Smooth muscle cell (in vitro differentiated cells): ENCODE measurements around the gene CARD11. TPM values are rescaled to one million over a fixed set of nuclear protein-coding genes. Genes with fewer than 3 reads are reported as not detected.

Experiments used
- DNase-seq: peaks from one replicate; lab custom pipeline; 2025; ENCODE audit not compliant: unreplicated experiment; lab: John Stamatoyannopoulos, UW
- H2AFZ ChIP-seq: fragments of 200-600 bp; sonication (generic); 2 replicates; pipeline ENCODE4 v1.6.0; 2016; ENCODE audit warnings: antibody characterized with exemption, low read depth, mild to moderate bottlenecking
- H3F3A ChIP-seq: fragments of 200-600 bp; sonication (generic); 2 replicates; pipeline ENCODE4 v1.6.0; 2017; ENCODE audit warnings: antibody characterized with exemption, low read depth
- H3K27ac ChIP-seq: fragments of 200-600 bp; sonication (generic); 2 replicates; pipeline ENCODE4 v1.5.1; 2016; ENCODE audit warnings: low read depth, mild to moderate bottlenecking
- H3K27me3 ChIP-seq: fragments of 200-600 bp; sonication (generic); 2 replicates; pipeline ENCODE4 v1.6.1; 2016; ENCODE audit warnings: low read depth, mild to moderate bottlenecking
- H3K36me3 ChIP-seq: fragments of 200-600 bp; sonication (generic); 2 replicates; pipeline ENCODE4 v1.5.1; 2016; ENCODE audit warnings: low read depth
- H3K4me1 ChIP-seq: fragments of 200-600 bp; sonication (generic); 2 replicates; pipeline ENCODE4 v1.5.1; 2016; ENCODE audit warnings: low read depth
- H3K4me2 ChIP-seq: fragments of 200-600 bp; sonication (generic); 2 replicates; pipeline ENCODE4 v1.6.0; 2016; ENCODE audit warnings: mild to moderate bottlenecking
- H3K4me3 ChIP-seq: fragments of 200-600 bp; sonication (generic); 2 replicates; pipeline ENCODE4 v1.5.1; 2016; ENCODE audit warnings: mild to moderate bottlenecking
- H3K79me2 ChIP-seq: fragments of 200-600 bp; sonication (generic); 2 replicates; pipeline ENCODE4 v1.6.0; 2016; ENCODE audit warnings: low read depth, mild to moderate bottlenecking
- H3K9ac ChIP-seq: fragments of 200-600 bp; sonication (generic); 2 replicates; pipeline ENCODE4 v1.6.0; 2016; ENCODE audit warnings: low read depth
- H3K9me3 ChIP-seq: fragments of 200-600 bp; sonication (generic); replicated peaks from 2 replicates; pipeline ENCODE4 v1.5.1; 2016; ENCODE audit warnings: low read depth
- H4K20me1 ChIP-seq: fragments of 200-600 bp; sonication (generic); 2 replicates; pipeline ENCODE4 v1.6.0; 2016; ENCODE audit warnings: low read depth
- WGBS: methylation state at CpG from one replicate; pipeline ENCODE4 v1.1.7; 2016; ENCODE audit warnings: low lambda C conversion rate; 5-methylcytosine and 5-hydroxymethylcytosine counted together
- polyA plus RNA-seq: library from polyadenylated mRNA; unstranded; fragments of >200 nt; fragmentation: Nextera tagmentation; extraction: Ambion mirVana; gene quantifications from 2 replicates; pipeline ENCODE4 v1.2.1, GENCODE V29; 2016
- total RNA-seq: library from RNA; depleted of rRNA; stranded (reverse); fragments of >200 nt; gene quantifications from 2 replicates; pipeline ENCODE4 v1.2.3, GENCODE V29; 2014
- TF ChIP-seq, protein P1 (sequence below): fragments of 200-600 bp; sonication (generic); IDR thresholded peaks from 2 replicates; pipeline ENCODE4 v1.5.1; 2017; ENCODE audit warnings: borderline replicate concordance, mild to moderate bottlenecking, antibody characterized with exemption; ENCODE audit not compliant: insufficient read depth, poor library complexity, severe bottlenecking

The CARD11 gene
- total and polyA plus RNA-seq, 2 experiments from 2014 or later, result 1.3 to 2.4 TPM

DNA sequence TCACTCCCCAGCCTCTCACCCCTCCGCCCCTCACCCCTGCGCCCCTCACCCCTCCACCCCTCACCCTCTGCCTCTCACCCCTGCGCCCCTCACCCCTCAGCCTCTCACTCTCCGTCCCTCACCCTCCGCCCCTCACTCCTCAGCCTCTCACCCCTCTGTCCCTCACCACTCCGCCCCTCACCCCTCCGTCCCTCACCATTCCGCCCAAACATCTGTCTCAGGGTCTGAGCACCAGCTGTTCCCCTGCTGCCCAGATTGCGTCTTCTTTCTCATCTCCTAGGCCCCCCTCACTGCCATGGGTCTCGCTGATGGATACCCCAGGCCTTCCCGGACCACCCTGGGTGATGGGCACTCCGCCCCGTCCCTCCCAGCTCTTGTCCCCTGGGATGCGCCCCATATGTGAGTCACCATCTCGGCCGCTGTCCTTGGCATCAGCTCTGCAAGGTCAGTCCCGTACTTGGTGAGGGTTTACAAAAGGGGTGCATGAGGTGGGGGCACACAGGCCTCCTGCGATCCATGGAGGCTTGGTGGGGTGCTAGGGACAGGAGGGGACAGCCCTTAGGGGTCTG is 134.1 kb downstream of the CARD11 start:
- no peaks in the 10 kb centered on the region for H4K20me1 ChIP-seq
- H3F3A ChIP-seq, result no peaks in the 10 kb centered on the region
- H3K9ac ChIP-seq, result no peak overlapping the region
- H2AFZ ChIP-seq, result no peak overlapping the region
- H3K4me1 ChIP-seq, result no peaks in the 10 kb centered on the region
- TF ChIP-seq, protein P1, sequence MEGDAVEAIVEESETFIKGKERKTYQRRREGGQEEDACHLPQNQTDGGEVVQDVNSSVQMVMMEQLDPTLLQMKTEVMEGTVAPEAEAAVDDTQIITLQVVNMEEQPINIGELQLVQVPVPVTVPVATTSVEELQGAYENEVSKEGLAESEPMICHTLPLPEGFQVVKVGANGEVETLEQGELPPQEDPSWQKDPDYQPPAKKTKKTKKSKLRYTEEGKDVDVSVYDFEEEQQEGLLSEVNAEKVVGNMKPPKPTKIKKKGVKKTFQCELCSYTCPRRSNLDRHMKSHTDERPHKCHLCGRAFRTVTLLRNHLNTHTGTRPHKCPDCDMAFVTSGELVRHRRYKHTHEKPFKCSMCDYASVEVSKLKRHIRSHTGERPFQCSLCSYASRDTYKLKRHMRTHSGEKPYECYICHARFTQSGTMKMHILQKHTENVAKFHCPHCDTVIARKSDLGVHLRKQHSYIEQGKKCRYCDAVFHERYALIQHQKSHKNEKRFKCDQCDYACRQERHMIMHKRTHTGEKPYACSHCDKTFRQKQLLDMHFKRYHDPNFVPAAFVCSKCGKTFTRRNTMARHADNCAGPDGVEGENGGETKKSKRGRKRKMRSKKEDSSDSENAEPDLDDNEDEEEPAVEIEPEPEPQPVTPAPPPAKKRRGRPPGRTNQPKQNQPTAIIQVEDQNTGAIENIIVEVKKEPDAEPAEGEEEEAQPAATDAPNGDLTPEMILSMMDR, result no peak
- H3K4me2 ChIP-seq, result no peak overlapping the region
- 94% methylated on average over 13 of the region's 18 CpGs for WGBS
- no peaks in the 10 kb centered on the region for H3K27me3 ChIP-seq
- DNase-seq, result no peak
- no peaks in the 10 kb centered on the region for H3K9me3 ChIP-seq
- H3K4me3 ChIP-seq, result no peak overlapping the region
- no peak overlapping the region for H3K27ac ChIP-seq
- no peaks in the 10 kb centered on the region for H3K79me2 ChIP-seq
- no peaks in the 10 kb centered on the region for H3K36me3 ChIP-seq

DNA sequence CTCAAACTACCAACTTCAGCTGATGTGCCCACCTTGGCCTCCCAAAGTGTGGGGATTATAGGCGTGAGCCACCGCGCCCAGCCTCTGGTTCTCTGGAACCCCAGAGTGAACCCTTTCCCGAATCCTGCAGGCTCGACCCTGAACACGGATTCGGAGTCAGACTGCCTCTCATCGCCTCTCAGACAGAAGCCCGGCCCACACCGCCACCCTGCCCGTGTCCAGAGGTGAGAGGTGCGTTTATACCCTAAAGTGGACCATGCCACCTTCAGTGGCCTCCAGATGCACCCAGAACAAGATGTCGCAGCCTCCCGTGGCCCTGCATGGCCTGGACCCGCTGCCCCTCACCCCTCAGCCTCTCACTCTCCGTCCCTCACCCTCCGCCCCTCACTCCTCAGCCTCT is 134.6 kb downstream of the CARD11 start:
- Histone ChIP-seq H3K79me2 (no peaks in the 10 kb centered on the region), H2AFZ (no peak overlapping the region), H3K27ac (no peak overlapping the region), H3F3A (no peaks in the 10 kb centered on the region), H3K4me1 (no peaks in the 10 kb centered on the region), H3K36me3 (no peaks in the 10 kb centered on the region), H3K27me3 (no peaks in the 10 kb centered on the region), H3K9ac (no peak overlapping the region), H3K9me3 (no peaks in the 10 kb centered on the region), H3K4me2 (no peak overlapping the region), H4K20me1 (no peaks in the 10 kb centered on the region), H3K4me3 (no peak overlapping the region)
- TF ChIP-seq, protein P1, result no peak
- WGBS, result 98% methylated on average over 12 of the region's 17 CpGs
- no peak for DNase-seq

DNA sequence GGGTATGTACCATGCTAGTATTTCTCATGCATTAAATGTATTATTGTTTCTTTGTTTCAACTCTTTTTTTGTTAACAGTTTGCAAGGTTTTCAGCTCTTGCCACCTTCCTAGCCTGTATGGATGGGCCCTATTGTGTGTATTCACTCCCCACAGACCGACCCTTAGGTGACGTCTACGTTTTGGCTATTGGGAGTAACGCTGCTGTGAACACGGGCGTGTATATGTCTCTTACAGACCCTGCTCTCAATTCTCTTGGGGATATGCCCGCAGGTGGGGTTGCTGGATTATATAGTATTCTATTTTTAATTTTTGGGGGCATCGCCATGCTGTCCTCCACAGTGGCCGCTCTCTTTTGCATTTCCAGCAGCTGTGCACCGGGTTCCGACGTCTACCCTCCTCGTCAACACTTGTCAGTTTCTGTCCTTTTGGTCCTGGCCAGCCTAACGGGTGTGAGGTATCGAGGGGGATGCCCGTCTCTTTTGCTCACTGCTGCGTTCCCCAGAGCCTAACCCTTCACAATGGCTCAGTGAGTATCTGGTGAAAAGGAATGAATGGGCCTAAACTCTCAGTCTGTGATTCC is 135.5 kb downstream of the CARD11 start:
- H3K27me3 ChIP-seq, result no peaks in the 10 kb centered on the region
- no peak overlapping the region for H3K4me2 ChIP-seq
- H2AFZ ChIP-seq, result no peak overlapping the region
- H3K27ac ChIP-seq, result no peak overlapping the region
- H3K36me3 ChIP-seq, result no peaks in the 10 kb centered on the region
- H3K9ac ChIP-seq, result no peak overlapping the region
- no peaks in the 10 kb centered on the region for H3K9me3 ChIP-seq
- H3K4me3 ChIP-seq, result no peak overlapping the region
- H4K20me1 ChIP-seq, result no peaks in the 10 kb centered on the region
- no peaks in the 10 kb centered on the region for H3K4me1 ChIP-seq
- TF ChIP-seq, protein P1, result no peak
- H3K79me2 ChIP-seq, result no peaks in the 10 kb centered on the region
- DNase-seq, result no peak
- 92% methylated on average over 17 of the region's 17 CpGs for WGBS
- H3F3A ChIP-seq, result no peaks in the 10 kb centered on the region
